ENCODE data around the gene WDR62.
"Not testable (repeated sequence)": the region's sequence is repeated elsewhere in the genome, so short reads cannot be mapped to it uniquely, and the experiment has no call there.

WDR62 gene

GRCh38 chr19:36040495-36040894 lies 14.2 kb upstream of the WDR62 start:
- DNase-seq, result no peak

DNA sequence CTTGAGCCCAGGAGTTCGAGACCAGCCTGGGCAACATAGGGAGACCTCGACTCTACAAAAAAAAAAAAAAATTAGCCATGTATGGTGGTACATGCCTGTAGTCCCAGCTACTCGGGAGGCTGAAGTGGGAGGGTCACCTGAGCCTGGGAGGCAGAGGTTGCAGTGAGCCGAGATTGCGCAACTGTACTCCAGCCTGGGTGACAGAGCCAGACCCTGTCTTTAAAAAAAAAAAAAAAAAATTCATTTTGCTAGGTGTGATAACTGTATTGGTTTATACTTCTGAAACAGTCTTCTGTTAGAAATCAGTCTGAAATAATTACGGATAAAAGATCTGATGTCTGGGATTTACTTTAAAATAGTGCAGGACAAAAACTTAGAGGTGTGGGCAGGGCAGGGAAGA lies 13.6 kb upstream of the WDR62 start:
- DNase-seq, result not testable (repeated sequence)

DNA sequence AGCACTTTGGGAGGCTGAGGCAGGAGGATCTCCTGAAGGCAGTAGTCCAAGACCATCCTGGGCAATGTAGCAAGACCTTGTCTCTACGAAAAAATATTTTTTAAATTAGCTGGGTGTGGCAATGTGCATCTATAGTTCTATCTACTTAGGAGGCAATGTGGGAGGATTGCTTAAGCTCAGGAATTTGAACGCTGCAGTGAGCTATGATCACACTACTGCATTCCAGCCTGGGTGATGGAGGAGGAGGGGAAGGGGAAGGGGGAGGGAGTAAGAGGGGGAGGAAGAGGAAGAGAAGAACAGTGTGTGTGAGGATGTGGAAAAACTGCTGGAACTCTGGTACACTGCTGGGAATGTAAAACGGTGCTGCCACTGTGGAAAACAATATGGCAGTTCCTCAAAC lies 12.9 kb upstream of the WDR62 start:
- DNase-seq, result no peak

- no peak for DNase-seq
These were observed 10.7 kb upstream of the WDR62 start for GRCh38 chr19:36043952-36044351.

GRCh38 chr19:36046443-36047050 lies 8.2 kb upstream of the WDR62 start:
- no peak for DNase-seq

DNA sequence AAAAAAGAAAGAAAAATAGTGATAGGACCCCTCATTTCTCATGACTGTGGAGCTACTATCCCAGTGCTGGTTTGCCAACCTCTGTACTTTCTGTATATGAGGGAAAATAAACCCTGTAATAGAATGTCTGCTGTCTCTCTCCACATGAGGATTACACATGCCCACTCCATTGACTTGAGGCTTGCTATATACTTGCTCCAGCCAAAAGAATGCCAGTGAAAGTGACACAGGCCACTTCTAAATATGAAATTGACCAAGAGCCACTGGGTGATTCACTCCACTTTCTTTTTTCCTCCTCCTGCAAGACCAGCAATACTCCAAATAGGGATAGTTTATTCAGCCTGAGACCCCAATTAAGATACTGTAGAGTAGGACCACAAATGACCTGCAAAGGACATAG lies 6.9 kb upstream of the WDR62 start:
- no peak for DNase-seq

GRCh38 chr19:36049080-36049698 lies 5.5 kb upstream of the WDR62 start:
- no peak for DNase-seq

- no peak for DNase-seq
These were observed 3.5 kb upstream of the WDR62 start for GRCh38 chr19:36051236-36051635.

- no peak for DNase-seq
These were observed 3.1 kb upstream of the WDR62 start for GRCh38 chr19:36051637-36052036.

- DNase-seq, result peak; percentile 99 to 100
These were observed 471 bp upstream of the WDR62 start, which contains the start of gene THAP8 for GRCh38 chr19:36054119-36054732. Gene THAP8 (minus strand): TSS chr19:36054285. CDS start chr19:36054217, 68 bp downstream.

- no peak for DNase-seq
These were observed 3.9 kb downstream of the WDR62 start for GRCh38 chr19:36058481-36059179.

DNA sequence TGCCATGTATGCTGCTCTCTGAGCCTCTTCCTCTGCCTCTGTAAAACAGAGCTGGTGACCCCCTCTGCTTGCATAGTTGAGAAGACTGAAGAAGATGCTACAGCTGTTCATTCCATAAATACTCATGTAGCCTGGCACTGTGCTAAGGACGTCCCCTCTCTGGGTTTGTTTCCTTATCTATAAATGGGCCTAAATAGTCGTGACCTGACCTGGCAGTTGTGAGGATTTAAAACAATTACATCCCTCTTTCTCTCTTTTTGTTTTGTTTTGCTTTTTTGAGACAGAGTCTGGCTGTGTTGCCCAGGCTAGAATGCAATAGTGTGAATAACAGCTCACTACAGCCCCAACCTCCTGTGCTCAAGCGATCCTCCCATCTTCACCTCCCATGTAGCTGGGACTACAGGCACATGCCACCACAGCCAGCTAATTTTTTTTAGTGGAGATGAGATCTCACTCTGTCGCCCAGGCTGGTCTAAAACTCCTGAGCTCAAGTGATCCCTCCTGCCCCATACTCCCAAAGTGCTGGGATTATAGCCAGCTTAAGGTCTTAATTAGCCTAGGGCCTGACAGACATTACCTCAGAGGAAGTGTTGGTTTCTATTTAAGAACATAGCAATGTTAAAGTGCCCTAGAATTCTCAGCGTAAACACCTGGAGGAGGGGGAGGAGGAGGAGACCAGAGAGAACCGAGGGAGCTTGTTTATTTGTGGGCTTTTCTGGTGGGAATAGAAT lies 4.6 kb downstream of the WDR62 start:
- no peak for DNase-seq

DNA sequence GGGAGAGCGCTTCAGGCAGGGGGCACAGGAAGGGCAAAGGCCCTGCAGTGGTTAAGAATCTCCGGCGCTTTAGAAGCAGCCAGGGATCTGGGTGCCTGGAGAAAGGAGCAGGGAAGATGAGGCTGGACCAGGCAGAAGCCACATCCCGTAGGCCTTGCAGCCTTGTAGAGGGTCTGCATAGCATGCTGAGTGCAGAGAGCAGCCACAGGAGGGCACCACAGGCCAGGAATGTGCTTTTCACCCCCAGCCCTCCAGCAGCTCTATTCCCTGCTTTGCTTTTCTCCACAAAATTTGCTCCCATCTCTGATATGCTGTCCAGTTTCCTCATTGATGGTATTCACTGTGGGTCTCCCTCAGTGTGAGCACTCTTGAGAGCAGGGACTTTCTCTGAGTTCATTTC lies 5.7 kb downstream of the WDR62 start:
- peak in 1 of 2 experiments; percentile 41 for DNase-seq

DNA sequence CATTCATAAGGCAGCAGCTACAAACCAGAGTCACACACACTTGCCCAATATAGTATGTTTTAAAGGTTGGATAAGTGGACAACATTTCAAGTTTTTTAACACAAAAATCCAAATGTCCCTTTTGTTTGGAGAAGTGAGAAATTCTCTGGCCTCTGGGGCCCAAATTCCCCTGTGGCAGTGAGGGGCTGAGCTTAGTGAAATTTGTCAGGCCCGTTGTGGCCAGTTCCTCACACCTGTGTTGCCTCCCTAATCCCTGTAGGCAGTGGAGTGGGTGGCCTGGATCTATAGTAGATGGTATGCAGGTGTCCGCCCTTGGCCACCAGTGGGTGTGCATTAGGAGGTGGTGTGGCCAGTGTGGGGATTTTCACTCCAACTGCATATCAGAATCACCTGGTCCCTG lies 6.7 kb downstream of the WDR62 start:
- no peak for DNase-seq

GRCh38 chr19:36064826-36065225 lies 10.1 kb downstream of the WDR62 start:
- no peak for DNase-seq

- no peak for DNase-seq
These were observed 13.0 kb downstream of the WDR62 start for GRCh38 chr19:36067681-36068080.

DNA sequence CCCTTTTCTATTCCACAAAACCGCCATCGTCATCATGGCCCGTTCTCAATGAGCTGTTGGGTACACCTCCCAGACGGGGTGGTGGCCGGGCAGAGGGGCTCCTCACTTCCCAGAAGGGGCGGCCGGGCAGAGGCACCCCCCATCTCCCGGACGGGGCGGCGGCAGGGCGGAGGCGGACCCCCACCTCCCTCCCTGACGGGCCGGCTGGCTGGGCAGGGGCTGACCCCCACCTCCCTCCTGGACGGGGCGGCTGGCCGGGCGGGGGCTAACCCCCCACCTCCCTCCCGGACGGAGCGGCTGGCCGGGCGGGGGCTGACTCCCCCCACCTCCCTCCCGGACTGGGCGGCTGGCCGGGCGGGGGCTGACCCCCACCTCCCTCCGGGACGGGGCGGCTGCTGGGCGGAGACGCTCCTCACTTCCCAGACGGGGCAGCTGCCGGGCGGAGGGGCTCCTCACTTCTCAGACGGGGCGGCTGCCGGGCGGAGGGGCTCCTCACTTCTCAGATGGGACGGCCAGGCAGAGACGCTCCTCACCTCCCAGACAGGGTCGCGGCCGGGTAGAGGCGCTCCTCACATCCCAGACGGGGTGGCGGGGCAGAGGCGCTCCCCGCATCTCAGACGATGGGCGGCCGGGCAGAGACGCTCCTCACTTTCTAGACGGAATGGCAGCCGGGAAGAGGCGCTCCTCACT lies 14.3 kb downstream of the WDR62 start:
- not testable (repeated sequence) for DNase-seq

DNA sequence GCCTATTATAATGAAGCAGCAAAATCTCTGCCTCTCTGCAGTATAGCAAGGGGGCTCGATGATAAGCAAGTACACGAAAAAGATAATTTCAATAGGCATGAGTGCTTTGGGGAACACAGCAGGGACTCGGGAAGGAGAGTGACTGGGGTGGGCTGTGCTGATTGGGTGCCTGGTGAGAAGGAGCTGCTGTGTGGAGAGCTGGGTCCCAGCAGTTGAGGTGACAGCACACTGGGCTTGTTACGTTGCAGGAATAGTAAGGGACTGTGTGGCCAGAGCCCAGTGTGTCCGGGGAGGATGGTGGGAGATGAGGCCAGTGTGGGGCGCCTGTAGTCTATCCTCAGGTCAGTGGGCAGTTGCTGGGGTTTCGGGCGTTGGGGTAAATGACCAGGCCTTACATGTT lies 17.4 kb downstream of the WDR62 start:
- DNase-seq, result no peak

DNA sequence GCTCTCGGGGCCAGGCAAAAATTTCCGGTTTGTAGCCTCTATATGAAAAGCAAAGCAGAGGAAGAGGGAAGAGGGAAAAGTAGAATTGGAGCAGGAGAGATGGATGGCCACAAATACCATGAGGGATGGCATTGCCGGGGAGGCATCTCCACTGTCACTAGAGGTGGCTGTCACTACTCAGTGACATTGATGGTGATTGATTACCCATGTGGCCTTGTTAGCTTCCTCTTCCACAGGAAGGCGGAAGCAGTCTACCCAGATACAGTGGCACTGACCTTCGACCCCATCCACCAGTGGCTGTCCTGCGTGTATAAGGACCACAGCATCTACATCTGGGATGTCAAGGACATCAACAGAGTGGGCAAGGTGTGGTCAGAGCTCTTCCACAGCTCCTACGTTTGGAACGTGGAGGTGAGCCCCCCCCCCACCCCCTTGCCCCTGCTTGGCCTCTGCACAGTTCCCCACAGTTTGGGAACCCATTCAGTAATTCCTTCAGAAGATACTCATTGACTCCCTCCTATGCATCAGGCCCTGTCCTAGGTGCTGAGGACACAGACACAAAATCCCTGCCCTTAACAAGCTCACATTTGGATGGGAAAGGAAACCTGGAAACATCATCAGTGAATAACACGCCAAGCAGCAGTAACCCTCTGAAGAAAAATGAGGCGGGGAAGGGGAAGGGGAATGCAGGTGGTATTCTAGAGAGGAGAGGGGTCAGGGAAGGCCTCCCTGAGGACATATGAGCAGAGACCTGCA lies 18.6 kb downstream of the WDR62 start:
- DNase-seq, result no peak

DNA sequence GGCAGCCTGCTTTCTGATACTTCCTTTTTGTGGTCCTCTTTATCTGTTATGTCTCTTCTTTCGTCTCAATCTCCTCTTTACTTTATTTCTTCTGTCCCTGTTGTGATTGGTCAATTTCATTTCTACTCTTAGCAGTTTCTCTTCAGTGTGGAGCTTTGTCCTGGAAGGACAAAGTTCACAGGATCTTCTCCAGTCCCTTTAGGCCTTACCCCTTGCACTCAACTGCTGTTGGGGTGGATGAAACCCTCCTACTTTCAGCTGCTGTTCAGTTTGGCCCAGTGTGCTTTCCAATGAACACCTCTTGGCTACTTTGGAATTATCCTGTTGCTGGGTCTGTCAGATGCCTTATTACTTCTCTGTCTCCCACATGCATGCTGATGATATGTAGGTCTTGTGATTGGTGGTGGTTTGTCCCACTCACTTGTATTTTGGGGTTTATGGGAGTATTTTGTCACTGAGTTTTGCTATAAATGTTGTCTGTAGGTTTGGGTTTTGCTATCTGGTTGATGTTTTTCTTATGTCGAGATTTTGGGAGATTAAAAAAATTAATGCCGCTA lies 24.8 kb downstream of the WDR62 start:
- no peak for DNase-seq

DNA sequence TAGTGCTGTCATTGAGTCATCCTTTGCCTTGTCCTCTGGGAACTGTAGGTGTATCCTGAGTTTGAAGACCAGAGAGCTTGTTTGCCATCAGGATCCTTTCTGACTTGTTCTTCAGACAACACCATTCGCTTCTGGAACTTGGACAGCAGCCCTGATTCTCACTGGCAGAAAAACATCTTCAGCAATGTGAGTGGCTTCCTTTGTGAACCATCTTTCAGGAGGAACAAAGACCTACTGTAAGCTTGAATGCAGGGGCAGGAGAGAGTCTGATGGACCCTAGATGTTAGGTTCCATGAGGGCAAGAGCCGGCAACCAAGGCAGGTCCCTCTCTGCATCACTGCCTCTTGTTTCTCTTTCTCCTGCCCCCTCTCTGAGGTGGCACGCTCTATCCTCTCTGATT lies 26.7 kb downstream of the WDR62 start:
- no peak for DNase-seq

Data from activated T-cell treated with anti-CD3 and anti-CD28 coated beads, Interleukin-2, amount 50 U/mL, for 48 hours (primary cell).